GM23248 (cell line): Measurements from ENCODE around the gene NPB. TPM values are rescaled to one million over a fixed set of nuclear protein-coding genes. Genes with fewer than 3 reads are reported as not detected.

Experiments
- DNase-seq: peaks from one replicate; pipeline ENCODE4 v3.0.0-alpha.2; 2015
- H2AFZ ChIP-seq: fragments of 200-600 bp; sonication (generic); 2 replicates; pipeline ENCODE4 v1.6.1; 2016; ENCODE audit warnings: antibody characterized with exemption
- H3F3A ChIP-seq: fragments of 200-600 bp; sonication (generic); 2 replicates; pipeline ENCODE4 v1.6.1; 2016; ENCODE audit warnings: mild to moderate bottlenecking, antibody characterized with exemption, mixed run types; ENCODE audit not compliant: insufficient read depth
- H3K27ac ChIP-seq: fragments of 200-600 bp; sonication (generic); 2 replicates; pipeline ENCODE4 v1.5.1; 2016; ENCODE audit warnings: mild to moderate bottlenecking
- H3K27me3 ChIP-seq: fragments of 200-600 bp; sonication (generic); replicated peaks from 2 replicates; pipeline ENCODE4 v1.6.1; 2016; ENCODE audit warnings: mild to moderate bottlenecking; ENCODE audit not compliant: insufficient read depth
- H3K36me3 ChIP-seq: fragments of 200-600 bp; sonication (generic); 2 replicates; pipeline ENCODE4 v1.6.1; 2016; ENCODE audit warnings: low read depth, mild to moderate bottlenecking
- H3K4me1 ChIP-seq: fragments of 200-600 bp; sonication (generic); 2 replicates; pipeline ENCODE4 v1.6.1; 2016; ENCODE audit warnings: mild to moderate bottlenecking; ENCODE audit not compliant: insufficient read depth
- H3K4me2 ChIP-seq: fragments of 200-600 bp; sonication (generic); one replicate; pipeline ENCODE4 v1.6.1; 2016; ENCODE audit warnings: mild to moderate bottlenecking; ENCODE audit not compliant: unreplicated experiment
- H3K4me3 ChIP-seq: fragments of 200-600 bp; sonication (generic); 2 replicates; pipeline ENCODE4 v1.5.1; 2016; ENCODE audit warnings: mild to moderate bottlenecking
- H3K79me2 ChIP-seq: fragments of 200-600 bp; sonication (generic); 2 replicates; pipeline ENCODE4 v1.6.1; 2016; ENCODE audit warnings: mild to moderate bottlenecking; ENCODE audit not compliant: insufficient read depth
- H3K9ac ChIP-seq: fragments of 200-600 bp; sonication (generic); 2 replicates; pipeline ENCODE4 v1.6.1; 2016; ENCODE audit warnings: mild to moderate bottlenecking
- H3K9me2 ChIP-seq: fragments of 200-600 bp; sonication (generic); 2 replicates; pipeline ENCODE4 v1.6.1; 2016; ENCODE audit warnings: mixed run types, mild to moderate bottlenecking, moderate library complexity; ENCODE audit not compliant: insufficient read depth
- H3K9me3 ChIP-seq: fragments of 200-600 bp; sonication (generic); one replicate; pipeline ENCODE4 v1.6.1; 2017; ENCODE audit warnings: low read depth
- H4K20me1 ChIP-seq: fragments of 200-600 bp; sonication (generic); 2 replicates; pipeline ENCODE4 v1.6.0; 2016; ENCODE audit not compliant: insufficient read depth
- EZH2 ChIP-seq: fragments of 200-600 bp; sonication (generic); IDR thresholded peaks from 2 replicates; pipeline ENCODE4 v1.6.1; 2018; ENCODE audit warnings: antibody characterized with exemption, mild to moderate bottlenecking; ENCODE audit not compliant: insufficient read depth, poor library complexity, severe bottlenecking
- EZH2phosphoT487 ChIP-seq: fragments of 200-600 bp; sonication (generic); IDR thresholded peaks from 2 replicates; pipeline ENCODE4 v1.6.1; 2018; ENCODE audit warnings: antibody characterized with exemption, moderate library complexity, mild to moderate bottlenecking, low read depth; ENCODE audit not compliant: insufficient read depth
- WGBS, 2 experiments: methylation state at CpG; one replicate each; pipeline ENCODE4 v1.1.6; 2015 to 2017; ENCODE audit warnings: low lambda C conversion rate in 2 of 2, low coverage in 1 of 2; ENCODE audit errors: missing lambda C conversion rate in 2 of 2; 5-methylcytosine and 5-hydroxymethylcytosine counted together
- in situ Hi-C: fragments of 300-500 bp; cut with MboI; formaldehyde crosslinking; loops from 2 replicates; pipeline ENCODE4 v1.15.0; 2020
- polyA plus RNA-seq: library from polyadenylated mRNA; unstranded; fragments of >200 nt; fragmentation: Nextera tagmentation; extraction: Ambion mirVana; gene quantifications from 2 replicates; pipeline ENCODE4 v1.2.1, GENCODE V29; 2016
- total RNA-seq: library from RNA; depleted of rRNA; stranded (reverse); fragments of >200 nt; shearing (Covaris generic); gene quantifications from 2 replicates; pipeline ENCODE4 v1.2.3, GENCODE V29; 2014

Gene NPB
- total and polyA plus RNA-seq, 2 experiments from 2014 or later: 1.1 to 2.4 TPM

GRCh38 chr17:81905424-81905875 is 3.4 kb downstream of the NPB start:
- H3F3A ChIP-seq: peaks cover under 1% of the 10 kb centered on the region
- no peak overlapping the region for H3K4me2 ChIP-seq
- H3K9ac ChIP-seq: no peak overlapping the region
- no peaks in the 10 kb centered on the region for H3K79me2 ChIP-seq
- no peaks in the 10 kb centered on the region for H3K9me3 ChIP-seq
- H3K36me3 ChIP-seq: no peaks in the 10 kb centered on the region
- no peaks in the 10 kb centered on the region for H3K9me2 ChIP-seq
- no peaks in the 10 kb centered on the region for H4K20me1 ChIP-seq
- in situ Hi-C loops: no loop called here
- no peak overlapping the region for H3K4me3 ChIP-seq
- H2AFZ ChIP-seq: no peak overlapping the region
- H3K4me1 ChIP-seq: peaks cover 3% of the 10 kb centered on the region; the same call in 1 of the 2 replicates
- TF ChIP-seq EZH2phosphoT487 (no peak), EZH2 (no peak)
- no peaks in the 10 kb centered on the region for H3K27me3 ChIP-seq
- no peak for DNase-seq
- 90 to 91% methylated on average over 16 of the region's 16 CpGs for WGBS, 2 experiments
- no peak overlapping the region for H3K27ac ChIP-seq

GRCh38 chr17:81905993-81906392 is 4.0 kb downstream of the NPB start:
- H3K79me2 ChIP-seq: no peaks in the 10 kb centered on the region
- in situ Hi-C loops: no loop called here
- H3K9ac ChIP-seq: no peak overlapping the region
- H3K4me2 ChIP-seq: no peak overlapping the region
- peaks cover 4% of the 10 kb centered on the region; the same call in 1 of the 2 replicates for H3K4me1 ChIP-seq
- no peaks in the 10 kb centered on the region for H3K36me3 ChIP-seq
- DNase-seq: no peak
- no peaks in the 10 kb centered on the region for H3K9me2 ChIP-seq
- H2AFZ ChIP-seq: no peak overlapping the region
- H3K27ac ChIP-seq: no peak overlapping the region
- 85 to 92% methylated on average over 10 of the region's 10 CpGs for WGBS, 2 experiments
- H4K20me1 ChIP-seq: no peaks in the 10 kb centered on the region
- no peaks in the 10 kb centered on the region for H3K27me3 ChIP-seq
- no peaks in the 10 kb centered on the region for H3F3A ChIP-seq
- H3K9me3 ChIP-seq: no peaks in the 10 kb centered on the region
- H3K4me3 ChIP-seq: no peak overlapping the region
- TF ChIP-seq EZH2 (no peak), EZH2phosphoT487 (no peak)

GRCh38 chr17:81906476-81907218 is 4.6 kb downstream of the NPB start:
- Histone ChIP-seq H4K20me1 (no peaks in the 10 kb centered on the region), H3F3A (no peaks in the 10 kb centered on the region), H3K4me3 (no peak overlapping the region), H3K36me3 (no peaks in the 10 kb centered on the region), H3K9me2 (no peaks in the 10 kb centered on the region), H3K4me2 (no peak overlapping the region), H2AFZ (no peak overlapping the region), H3K9me3 (no peaks in the 10 kb centered on the region), H3K4me1 (peaks cover 4% of the 10 kb centered on the region; the same call in 1 of the 2 replicates), H3K27me3 (no peaks in the 10 kb centered on the region), H3K79me2 (no peaks in the 10 kb centered on the region), H3K9ac (no peak overlapping the region), H3K27ac (no peak overlapping the region)
- no peak for TF ChIP-seq EZH2
- TF ChIP-seq EZH2phosphoT487: no peak
- in situ Hi-C loops: no loop called here
- DNase-seq: no peak
- WGBS, 2 experiments: 88% methylated on average over 14 to 15 of the region's 15 CpGs

- H3K27ac ChIP-seq: no peak overlapping the region
- H3K9me3 ChIP-seq: no peaks in the 10 kb centered on the region
- H3K9ac ChIP-seq: no peak overlapping the region
- no peaks in the 10 kb centered on the region for H3K79me2 ChIP-seq
- in situ Hi-C loops: no loop called here
- no peaks in the 10 kb centered on the region for H3K27me3 ChIP-seq
- TF ChIP-seq EZH2 (no peak), EZH2phosphoT487 (no peak)
- H3K36me3 ChIP-seq: no peaks in the 10 kb centered on the region
- WGBS, 2 experiments: 93 to 95% methylated on average over 25 to 26 of the region's 26 CpGs
- no peak overlapping the region for H2AFZ ChIP-seq
- no peaks in the 10 kb centered on the region for H4K20me1 ChIP-seq
- DNase-seq: no peak
- no peaks in the 10 kb centered on the region for H3K9me2 ChIP-seq
- H3K4me2 ChIP-seq: no peak overlapping the region
- 0 out of 2 replicates have a peak, but pooled peaks cover 5% of the 10 kb centered on the region for H3F3A ChIP-seq
- no peak overlapping the region for H3K4me3 ChIP-seq
- peaks cover 4% of the 10 kb centered on the region; the same call in 1 of the 2 replicates for H3K4me1 ChIP-seq
Observed at GRCh38 chr17:81907219-81908145, 5.4 kb downstream of the NPB start.
